ENCODE results near the gene BTBD19.

Gene BTBD19

DNA sequence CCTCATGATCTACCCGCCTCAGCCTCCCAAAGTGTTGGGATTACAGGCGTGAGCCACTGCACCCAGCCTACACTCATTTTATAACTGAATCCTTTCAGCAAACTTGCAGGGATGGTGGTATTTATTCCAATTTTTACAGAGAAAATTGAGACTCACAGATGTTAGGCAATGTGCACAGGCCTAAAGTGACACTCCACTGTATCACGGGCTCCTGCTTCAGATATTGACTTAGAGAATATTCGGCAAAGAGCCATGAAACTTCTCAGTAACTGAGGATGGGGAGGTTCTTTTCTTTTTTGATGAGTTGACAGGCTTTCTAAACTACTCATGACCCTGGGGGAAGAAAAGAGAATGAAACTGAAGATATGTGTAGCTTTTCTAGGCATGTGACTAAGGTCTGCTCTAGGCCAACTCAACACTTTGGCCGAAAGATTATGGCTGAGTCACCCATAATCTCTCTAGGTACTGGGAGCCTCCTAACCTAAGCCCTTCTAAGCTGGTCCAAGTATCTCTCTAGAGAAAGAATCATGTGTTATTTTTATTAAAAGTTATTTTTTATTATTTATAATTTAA, 54.6 kb downstream of the BTBD19 start:
- no peak for FAIRE-seq

All from A204.1 (cell line).